ENCODE measurements around the gene MYO7A.

The MYO7A gene

DNA sequence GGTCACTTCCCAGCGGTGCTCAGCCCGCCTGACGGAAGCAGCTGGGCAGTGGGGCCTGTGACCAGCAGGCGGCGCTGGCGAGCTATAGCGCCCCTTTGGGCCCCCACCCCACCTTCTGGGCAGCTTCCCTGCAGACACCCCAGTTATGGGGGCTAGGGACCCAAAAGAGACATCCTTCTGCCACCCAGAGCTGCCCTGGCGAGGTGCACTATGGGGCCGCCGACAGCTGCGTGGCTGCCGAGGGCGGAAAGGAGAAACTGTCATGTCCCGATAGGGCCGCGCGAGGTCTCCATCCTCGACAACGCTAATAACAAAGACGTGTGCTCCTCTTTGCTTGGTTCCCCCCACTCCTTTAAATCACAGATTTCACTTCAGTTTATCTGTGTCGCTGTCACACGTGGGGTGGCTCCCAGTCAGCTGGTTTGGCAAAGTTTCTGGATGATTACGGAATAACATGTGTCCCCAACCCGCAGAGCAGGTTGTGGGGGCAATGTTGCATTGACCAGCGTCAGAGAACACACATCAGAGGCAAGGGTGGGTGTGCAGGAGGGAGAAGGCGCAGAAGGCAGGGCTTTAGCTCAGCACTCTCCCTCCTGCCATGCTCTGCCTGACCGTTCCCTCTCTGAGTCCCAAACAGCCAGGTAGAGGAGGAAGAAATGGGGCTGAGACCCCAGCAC, 673 bp upstream of the MYO7A start:
- peak; percentile 80 for DNase-seq (ENCODE audit: low spot score)

DNA sequence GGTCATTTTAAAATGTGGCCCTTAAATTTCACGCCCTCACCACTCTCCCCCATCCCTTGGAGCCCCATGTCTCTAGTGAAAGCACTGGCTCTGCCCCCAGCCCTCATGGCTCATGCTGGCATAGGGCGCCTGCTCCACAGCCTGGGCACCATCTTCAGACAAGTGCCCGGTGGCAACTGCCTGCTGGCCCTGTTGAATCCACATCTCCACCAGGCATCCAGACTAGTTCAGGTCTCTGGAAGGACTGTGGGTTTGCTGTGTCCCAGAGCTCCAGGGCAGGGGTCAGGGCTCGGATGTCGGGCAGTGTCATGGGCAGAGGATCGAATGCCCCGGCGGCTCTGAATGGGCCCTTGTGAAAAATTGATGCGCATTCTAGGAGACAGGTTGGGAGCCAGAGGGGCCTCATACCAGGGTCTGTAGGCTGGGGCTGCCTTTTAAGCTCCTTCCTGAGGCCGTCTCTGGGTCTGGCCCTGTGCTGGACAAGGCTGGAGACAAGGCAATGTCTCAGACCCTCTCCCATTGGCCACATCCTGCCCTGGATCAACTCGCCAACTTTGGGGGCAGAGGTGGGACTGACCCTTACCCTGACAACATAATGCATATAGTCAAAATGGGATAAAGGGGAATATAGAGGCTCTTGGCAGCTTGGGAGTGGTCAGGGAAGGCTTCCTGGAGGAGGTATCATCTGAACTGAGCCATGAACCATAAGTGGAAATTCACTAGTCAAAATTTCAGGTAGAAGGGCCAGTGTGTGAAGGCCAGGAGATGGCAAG, 1.2 kb downstream of the MYO7A start:
- no peak for DNase-seq (ENCODE audit: low spot score)

DNA sequence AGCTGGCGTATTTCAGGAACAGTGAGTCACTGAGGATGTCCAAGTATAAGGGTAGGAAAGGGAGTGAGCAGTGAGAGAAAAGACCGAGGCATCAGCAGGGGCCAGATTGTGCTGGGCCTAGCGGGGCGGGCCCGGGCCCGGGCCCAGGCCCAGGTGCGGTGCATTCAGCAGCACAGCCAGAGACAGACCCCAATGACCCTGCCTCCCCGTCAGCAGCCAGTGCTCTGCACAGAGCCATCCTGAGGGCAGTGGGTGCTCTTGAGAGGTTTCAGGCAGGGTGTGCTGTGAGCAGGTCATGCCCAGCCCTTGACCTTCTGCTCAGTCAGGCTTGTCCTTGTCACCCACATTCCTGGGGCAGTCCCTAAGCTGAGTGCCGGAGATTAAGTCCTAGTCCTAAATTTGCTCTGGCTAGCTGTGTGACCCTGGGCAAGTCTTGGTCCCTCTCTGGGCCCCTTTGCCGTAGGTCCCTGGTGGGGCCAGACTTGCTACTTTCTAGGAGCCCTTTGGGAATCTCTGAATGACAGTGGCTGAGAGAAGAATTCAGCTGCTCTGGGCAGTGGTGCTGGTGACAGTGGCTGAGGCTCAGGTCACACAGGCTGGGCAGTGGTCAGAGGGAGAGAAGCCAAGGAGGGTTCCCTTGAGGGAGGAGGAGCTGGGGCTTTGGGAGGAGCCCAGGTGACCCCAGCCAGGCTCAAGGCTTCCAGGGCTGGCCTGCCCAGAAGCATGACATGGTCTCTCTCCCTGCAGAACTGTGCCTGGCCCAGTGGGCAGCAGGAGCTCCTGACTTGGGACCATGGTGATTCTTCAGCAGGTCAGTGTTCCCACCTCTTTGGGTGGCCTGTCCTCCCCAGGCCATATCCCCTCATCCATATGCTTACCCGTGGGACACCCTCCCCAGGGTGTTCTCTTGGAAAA, 2.1 kb downstream of the MYO7A start:
- DNase-seq (ENCODE audit: low spot score), result no peak

DNA sequence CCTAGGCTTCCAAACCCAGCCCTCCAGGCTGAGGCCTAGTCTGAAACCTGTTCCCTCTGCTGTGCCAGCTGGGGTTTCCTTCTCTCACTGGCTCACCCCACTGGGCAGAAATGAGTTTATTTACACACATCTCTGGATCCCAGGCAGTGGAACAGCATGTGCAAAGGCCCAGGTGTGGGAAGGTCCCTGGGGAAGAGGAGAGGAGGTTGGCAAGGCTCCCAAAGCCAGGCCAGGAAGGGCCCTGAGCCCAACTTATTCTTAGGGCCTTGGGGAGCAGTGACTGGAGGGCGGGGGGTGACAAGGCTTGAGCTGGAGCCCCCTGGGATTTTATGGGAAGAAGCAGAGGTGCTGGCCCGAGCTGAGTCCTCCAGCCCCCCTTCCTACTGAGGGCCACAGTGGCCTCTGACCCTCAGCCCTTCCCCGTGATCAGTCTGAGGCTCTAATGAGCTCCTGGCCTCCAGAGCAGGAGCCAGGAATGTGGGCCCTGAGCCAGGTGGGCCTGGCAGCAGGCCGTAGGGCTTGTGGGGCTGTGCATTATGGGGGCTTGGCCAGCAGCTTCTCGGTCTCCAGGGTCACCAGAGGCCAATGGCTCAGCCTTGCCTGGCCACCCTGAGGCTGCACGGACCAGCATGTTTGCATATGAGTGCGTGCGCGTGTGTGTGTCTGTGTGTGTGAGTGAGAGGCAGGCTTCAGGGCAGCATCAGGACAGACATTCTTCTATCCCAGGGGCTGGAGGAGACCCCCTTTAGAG, 2.9 kb downstream of the MYO7A start:
- DNase-seq (ENCODE audit: low spot score), result no peak

DNA sequence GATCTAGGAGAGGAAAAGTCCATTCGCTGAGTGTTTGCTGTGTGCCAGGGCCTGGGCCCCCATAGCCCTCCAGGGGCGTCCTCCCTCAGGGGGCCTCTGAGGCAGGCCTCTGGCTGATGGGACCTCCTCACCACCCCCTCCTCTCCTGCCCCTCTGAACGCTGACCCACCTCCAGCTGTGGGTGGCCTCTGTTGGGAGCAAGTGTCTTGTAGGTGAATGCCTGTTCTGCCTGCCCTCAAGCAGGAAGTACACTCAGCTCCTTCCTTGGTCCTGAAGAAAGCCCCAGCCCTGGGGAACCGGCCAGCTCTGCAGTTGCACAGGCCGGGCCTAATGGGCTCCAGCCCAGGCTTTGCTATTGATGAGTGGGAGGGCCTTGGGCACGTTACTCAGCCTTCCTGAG, 3.5 kb downstream of the MYO7A start:
- DNase-seq (ENCODE audit: low spot score), result no peak

DNA sequence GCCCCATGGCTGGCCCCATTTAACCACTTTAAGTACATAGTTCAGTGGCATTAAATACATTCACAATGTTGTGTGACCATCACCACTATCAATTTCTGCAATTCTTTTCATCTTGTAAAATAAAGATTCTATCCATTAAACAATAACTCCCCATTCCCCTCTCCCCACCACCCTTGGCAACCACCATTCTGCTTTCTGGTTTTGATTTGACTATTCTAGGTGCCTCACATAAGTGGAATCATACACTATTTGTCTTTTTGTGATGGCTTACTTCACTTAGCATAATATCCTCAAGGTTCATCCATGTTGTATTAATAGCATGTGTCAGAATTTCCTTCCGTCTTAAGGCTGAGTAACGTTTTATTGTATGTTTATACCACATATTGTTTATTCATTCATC, 7.0 kb downstream of the MYO7A start:
- no peak for DNase-seq (ENCODE audit: low spot score)

DNA sequence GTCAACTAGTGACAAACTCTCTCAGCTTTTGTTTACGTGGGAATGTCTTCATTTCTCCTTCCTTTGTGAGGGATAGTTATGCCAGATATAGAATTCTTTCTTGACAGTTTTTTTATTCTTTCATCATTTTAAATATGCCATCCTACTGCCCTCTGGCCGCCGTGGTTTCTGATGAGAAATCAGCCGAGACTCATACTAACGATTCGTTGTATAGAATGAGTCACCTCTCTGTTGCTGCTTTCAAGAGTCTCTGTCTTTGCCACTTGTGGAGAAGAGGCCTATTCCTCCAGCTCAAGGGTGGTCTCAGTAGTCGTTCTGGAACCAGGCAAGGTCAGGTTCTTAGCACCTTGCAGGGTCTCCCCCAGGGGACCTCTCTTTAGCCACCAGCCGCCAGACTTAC, 8.0 kb downstream of the MYO7A start:
- no peak for DNase-seq (ENCODE audit: low spot score)

DNA sequence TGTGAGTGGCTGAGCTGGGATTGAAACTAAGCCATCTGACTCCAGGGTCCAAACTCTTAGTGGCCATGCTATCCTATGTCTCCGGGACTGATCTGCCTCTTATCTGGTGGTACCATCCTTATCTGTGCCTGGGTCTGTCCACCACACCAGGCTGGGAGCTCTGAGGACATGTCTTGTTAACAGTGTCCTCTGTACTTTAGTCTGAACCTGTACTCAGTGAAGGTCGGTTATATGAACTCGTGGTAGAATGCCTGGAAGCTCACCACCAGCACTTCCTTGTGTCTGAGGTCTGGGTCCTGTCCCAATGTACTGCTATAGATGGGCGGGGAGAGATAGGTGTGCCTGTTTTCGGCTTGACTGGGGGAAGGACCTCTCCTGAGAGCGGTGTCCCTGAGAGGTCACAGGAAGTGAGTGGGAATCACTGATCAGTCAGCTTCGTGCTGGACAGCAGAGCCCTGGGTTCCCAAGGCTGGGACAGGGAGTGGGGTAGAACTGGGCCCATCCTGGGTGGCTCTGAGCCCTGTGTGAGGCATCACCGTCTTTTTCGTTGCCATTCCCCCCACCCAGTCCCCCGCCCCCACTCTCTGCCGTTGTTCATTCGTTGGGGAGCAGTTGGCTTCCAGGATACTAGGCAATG, 8.9 kb downstream of the MYO7A start:
- DNase-seq (ENCODE audit: low spot score), result no peak

DNA sequence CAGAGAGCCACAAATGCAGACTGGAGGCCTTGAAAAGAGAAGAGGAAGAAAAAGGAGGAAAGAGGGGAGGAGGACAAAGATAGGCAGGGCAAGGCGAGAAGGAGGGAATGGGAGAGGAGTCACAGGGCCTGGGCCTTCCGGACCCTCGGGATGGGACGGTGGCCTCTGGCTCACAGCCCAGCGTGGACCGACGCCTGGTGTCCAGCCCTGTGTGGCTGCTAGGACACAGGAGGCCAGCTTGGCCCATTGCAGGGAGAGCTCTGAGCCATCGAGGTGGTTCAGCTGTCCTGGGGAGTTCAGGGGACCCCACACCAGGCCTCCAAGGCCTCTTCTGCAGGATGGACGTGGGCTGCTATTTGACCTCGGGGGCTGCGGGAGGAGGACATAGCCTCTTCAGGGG, 9.4 kb downstream of the MYO7A start:
- DNase-seq (ENCODE audit: low spot score), result no peak

DNA sequence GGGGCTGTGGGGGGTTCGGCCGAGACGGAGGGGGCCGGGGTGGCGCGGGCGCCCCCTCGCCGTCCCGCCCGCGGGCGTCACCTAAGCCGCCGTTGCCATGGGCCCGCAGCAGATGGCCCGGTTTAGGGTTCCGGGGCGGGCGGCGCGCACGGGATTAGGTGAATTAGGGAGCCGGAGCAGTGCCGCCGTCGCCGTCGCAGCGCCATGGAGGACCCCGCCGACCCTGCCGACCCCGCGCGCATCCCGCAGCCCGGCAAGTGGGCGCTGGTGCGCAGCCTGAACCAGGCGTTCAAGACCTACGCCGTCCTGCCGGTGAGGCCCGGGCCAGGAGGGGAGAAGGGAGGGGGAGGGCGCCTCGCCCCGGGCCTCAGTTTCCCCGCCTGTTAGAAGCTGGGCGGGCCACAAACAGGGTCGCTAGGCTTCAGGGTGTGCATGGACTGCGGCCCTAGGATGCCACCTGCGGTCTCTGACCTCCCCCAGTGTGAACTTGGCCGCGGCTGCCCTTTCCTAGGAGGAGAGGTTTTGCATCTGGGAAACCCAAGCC, 10.1 kb downstream of the MYO7A start:
- DNase-seq (ENCODE audit: low spot score), result no peak

DNA sequence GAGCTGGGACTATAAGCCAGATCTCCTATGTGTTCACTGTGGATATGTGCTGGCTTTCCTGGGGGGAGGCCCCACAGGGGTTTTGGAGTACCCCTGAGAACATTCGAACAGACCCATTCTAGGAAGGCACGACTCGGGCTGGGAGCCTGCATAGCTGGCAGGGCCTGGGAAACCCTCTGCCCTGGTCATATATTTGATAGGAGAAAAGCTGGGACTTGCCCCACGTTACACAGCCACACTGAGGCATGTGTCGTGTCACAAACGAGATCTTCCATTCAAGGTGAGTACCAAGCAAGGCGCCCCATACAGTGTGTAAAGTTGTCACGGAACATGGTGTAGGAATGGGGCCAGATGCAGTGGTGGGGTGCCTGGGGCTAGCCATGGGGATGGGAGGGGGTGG, 11.2 kb downstream of the MYO7A start:
- DNase-seq (ENCODE audit: low spot score), result no peak

DNA sequence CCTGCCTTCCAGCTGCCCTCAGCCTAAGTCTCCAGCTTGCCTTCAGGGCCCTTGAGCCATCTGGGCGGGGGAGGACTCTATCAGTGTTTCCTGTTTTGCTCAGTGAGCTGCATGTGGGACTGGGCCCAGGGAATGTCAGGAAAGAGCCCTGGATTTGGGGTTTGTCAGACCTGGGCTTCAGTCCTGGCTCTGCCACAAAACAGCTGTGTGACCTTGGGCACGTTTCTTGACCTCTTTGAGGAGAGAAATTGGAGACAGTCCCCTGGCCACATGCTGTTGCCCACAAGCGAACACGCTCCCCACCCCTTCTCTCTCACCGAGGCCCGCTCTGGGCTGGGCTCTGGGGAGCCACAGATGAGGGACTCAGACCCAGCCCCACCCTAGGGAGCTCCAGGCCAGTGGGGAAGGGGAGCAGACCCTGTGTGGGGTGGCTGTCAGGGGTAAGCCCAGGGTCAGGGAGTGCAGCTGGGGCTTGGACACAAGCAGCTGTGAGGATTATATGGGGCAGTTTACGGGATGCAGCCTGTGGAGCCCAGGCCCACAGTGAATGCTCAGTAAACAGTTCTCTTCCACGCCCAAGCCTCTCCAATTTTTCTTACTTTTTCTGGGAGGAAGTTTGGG, 12.3 kb downstream of the MYO7A start:
- no peak for DNase-seq (ENCODE audit: low spot score)

DNA sequence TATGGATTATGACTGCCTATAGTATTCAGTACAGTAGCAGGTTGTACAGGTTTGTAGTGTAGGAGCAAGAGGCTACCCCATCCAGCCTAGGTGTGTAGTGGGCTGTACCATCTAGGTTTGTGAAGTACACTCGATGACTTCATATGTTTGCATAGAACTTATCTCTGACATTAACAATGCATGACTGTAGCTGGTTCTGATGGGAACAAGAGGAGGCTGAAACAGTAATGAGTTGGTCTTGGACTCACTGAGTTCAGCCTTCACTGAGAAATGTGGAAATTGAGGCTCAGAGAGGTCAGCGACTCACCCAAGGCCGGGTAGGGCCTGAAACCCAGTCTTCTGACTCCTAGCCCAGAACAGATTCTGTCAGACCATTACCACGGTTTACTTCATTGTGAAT, 13.0 kb downstream of the MYO7A start:
- DNase-seq (ENCODE audit: low spot score), result peak; percentile 41

DNA sequence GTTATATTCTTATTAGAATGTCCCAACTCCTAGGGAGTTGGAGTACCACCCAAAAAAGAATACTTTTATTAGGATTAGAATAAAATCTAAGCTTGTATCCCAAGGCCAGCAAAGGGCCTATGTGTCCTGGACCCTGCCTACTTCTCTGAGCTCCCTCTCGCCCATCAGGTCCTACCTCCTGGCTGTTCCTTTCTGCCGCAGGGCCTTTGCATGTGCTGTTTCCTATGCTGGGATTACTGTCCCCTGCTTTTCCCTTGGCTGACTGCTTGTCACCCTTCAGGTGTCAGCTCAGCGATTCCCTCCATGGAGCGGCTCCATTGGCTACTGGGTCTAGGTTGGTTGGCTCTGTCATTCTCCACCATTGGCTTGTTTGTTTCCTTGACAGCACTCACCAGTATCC, 13.4 kb downstream of the MYO7A start:
- DNase-seq (ENCODE audit: low spot score), result no peak

DNA sequence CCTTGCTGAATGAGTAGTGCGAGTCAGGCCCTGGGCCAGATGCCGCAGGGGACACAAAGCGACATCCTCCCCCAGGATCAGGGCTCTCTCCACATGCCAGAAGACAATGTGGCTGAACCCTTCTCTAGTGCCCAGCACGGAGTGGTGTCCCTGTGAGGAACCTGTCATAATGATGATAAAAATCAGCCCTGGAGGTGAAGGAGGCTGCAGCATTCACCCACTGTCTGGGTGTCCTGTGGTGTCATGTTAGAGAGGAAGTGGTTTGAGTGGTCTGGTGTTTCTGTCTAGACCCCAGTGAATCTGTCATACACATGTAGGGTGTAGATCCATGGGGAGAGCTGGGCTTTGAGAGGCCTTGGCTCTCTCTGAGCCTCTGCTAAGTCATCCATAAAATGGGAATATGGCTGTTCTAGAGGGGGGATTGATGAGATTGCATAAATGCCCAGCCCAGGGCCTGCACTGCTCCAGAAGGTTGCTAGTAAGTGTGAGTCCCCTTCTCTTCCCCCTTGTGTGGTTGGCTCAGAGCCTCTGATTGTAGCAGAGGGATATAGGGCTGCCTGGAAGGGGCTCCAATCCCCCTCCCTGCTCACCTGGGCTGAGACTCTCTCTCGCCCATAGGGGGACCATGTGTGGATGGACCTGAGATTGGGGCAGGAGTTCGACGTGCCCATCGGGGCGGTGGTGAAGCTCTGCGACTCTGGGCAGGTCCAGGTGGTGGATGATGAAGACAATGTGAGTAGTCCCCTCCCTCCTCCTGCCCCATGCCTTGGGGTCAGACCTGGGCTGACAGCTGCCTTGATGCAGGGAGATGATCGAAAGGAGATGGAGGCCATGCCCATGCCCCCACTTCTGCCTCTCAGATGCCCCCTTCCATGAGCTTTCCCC, 14.3 kb downstream of the MYO7A start:
- no peak for DNase-seq (ENCODE audit: low spot score)

DNA sequence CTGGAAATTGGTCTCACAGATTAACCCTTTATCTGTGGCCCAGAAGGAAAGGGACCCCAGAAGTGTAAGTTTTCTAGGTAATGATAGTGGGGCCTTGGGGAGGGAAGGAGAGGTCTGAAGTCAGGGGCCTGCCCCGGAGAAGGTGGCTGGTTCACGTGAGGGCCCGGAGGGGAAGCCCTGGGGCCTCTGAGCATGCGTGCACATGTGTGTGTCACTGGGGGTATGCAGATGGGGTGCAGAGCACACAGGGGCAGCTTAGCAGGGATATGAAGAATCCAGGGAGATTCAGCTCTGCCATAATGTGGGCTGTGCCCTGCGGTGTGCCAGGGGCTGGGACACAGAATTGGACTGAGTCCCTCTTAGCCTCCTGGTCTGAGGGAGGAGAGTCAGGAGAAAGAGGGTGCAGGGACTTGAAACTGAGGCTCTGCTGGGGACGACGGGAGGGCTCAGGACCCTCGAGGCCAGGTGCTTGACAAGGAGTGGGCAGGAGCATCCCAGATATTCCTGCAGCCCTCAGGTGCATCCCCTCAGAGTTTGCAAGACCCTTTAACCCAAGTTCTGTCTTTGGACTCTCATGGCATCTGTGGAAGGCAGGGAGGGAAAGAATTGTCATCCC, 15.5 kb downstream of the MYO7A start:
- no peak for DNase-seq (ENCODE audit: low spot score)

DNA sequence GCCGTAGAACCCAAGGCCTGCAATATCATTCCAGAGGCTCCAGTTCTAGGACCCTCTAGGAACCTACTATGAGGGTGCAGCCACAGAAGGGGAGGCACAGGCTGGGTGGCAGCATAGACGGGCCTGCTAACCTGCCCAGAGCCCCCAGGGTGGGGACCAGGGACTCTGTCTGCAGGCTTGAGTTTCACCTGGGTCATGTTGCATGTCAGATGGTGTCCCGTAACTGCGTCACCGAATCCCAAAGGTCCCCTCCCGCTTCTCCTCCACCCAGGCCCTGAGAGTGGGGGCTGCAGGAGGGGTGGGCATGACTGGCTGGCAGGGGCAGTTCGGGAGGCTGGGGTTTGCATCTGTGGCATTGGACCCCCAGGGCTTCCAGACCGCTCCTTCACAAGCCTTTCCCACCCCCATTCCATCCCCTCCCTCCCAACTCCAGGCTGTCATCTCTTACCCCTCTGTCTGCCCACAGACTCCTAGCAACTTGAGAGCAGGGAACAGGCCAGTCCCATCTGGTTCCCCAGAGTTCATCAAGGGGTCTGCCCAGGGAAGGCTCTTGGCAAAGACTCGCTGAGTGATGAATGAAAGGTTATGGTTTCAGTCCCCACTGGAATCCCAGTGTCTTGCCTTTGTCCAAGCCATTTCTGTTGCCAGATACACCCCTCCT, 16.3 kb downstream of the MYO7A start:
- no peak for DNase-seq (ENCODE audit: low spot score)

DNA sequence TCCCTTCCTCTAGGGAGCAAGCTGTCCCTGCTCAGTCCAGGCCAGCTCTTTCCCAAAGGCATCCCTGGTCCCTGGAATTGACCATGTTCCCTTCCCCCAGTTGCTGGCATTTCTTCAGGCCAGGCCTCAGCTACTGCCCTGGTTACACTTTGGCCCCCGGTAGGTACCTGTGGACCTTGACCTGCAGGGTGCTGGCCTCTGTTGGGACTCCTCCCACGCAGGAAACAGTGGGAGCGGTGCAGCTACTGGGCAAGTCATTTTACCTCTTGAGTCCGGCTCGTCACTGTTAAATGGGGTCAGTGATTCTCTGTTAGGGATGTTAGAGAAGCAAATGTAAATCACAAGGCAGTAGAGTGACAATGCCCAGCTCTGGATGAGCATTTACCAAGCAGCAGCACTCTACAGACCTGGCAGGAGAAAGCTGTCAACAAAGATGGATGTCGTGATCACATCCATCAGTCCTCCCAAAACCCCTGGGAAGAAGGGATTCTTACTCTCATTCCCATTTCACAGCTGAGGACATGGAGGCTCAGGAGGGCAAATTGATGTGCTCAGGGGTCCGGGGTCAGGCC, 16.9 kb downstream of the MYO7A start:
- DNase-seq (ENCODE audit: low spot score), result no peak
